Mammary epithelial cell (primary cell): ENCODE data around the gene VMO1.

Source experiments
- CTCF ChIP-seq, 2 donors: IDR thresholded peaks in 1 of 2; conservative IDR thresholded peaks in 1 of 2; 2 replicates each; pipeline ENCODE4 v1.5.1; 2011 to 2012; ENCODE audit warnings: inconsistent platforms in 2 of 2, low read length in 2 of 2, mild to moderate bottlenecking in 2 of 2, control low read depth in 1 of 2, low read depth in 1 of 2; ENCODE audit not compliant: insufficient read depth in 1 of 2; ENCODE audit errors: extremely low read depth in 1 of 2
- EZH2 ChIP-seq: IDR thresholded peaks from 2 replicates; pipeline ENCODE4 v1.6.1; 2012; ENCODE audit warnings: low read length, inconsistent platforms, borderline replicate concordance

- no peak for TF ChIP-seq CTCF (conservative IDR thresholded peaks at IDR 0.05 in 1 of 2, IDR thresholded peaks at IDR 0.05 in 1 of 2; ENCODE audit: extremely low read depth in 1 of 2, insufficient read depth in 1 of 2, low read depth in 1 of 2, low read length in 2 of 2)
- TF ChIP-seq EZH2: no peak
Observed at GRCh38 chr17:4747847-4748246, 38.3 kb downstream of the VMO1 start.
